ENCODE measurements around the gene TAF1B.

TAF1B gene

DNA sequence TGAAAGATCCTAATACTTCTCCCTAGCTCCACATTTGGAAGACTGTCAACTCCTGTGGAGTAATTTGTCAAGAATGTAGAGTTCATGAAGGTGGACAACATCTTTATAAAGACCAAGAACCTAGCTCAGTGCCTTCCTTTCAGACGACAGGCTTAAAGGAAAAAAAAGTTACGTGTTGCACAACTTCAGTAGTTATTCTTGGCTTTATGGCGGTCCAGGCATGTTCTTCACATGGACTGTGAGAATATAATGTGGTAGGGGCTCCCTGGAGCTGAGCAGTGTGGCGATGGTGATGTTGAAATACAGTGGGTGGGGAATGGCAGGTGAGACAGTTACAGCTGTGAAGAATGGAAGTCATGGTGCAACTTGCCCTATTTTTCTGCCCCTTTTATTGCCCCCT, 3.9 kb downstream of the TAF1B start:
- no peak overlapping the region for H2AFZ ChIP-seq (ENCODE audit: low read length)
- H3K27me3 ChIP-seq (ENCODE audit: insufficient read depth, low read length) = no peaks in the 10 kb centered on the region
- H3K9me2 ChIP-seq (ENCODE audit: low read depth, low read length) = no peaks in the 10 kb centered on the region
- H3K9ac ChIP-seq (ENCODE audit: low read length) = no peak overlapping the region
- H3K4me3 ChIP-seq (ENCODE audit: low read depth, low read length, poor library complexity, severe bottlenecking) = no peak overlapping the region
- no peak overlapping the region for H3K4me2 ChIP-seq (ENCODE audit: low read length)
- no peaks in the 10 kb centered on the region for H4K20me1 ChIP-seq (ENCODE audit: insufficient read depth, low read length)
- no peaks in the 10 kb centered on the region for H3K9me3 ChIP-seq (ENCODE audit: low read length)
- H3K4me1 ChIP-seq (ENCODE audit: insufficient read depth, low read length, severe bottlenecking) = peaks cover 28% of the 10 kb centered on the region
- no peak overlapping the region for H3K27ac ChIP-seq (ENCODE audit: low read depth, low read length, poor library complexity, severe bottlenecking)
- H3F3A ChIP-seq (ENCODE audit: insufficient read depth, low read length) = no peaks in the 10 kb centered on the region; the same call in 1 of the 2 replicates
- H3K79me2 ChIP-seq (ENCODE audit: insufficient read depth, low read length) = 0 out of 2 replicates have a peak, but pooled peaks cover 6% of the 10 kb centered on the region
- TF ChIP-seq, protein P1, sequence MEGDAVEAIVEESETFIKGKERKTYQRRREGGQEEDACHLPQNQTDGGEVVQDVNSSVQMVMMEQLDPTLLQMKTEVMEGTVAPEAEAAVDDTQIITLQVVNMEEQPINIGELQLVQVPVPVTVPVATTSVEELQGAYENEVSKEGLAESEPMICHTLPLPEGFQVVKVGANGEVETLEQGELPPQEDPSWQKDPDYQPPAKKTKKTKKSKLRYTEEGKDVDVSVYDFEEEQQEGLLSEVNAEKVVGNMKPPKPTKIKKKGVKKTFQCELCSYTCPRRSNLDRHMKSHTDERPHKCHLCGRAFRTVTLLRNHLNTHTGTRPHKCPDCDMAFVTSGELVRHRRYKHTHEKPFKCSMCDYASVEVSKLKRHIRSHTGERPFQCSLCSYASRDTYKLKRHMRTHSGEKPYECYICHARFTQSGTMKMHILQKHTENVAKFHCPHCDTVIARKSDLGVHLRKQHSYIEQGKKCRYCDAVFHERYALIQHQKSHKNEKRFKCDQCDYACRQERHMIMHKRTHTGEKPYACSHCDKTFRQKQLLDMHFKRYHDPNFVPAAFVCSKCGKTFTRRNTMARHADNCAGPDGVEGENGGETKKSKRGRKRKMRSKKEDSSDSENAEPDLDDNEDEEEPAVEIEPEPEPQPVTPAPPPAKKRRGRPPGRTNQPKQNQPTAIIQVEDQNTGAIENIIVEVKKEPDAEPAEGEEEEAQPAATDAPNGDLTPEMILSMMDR (IDR thresholded peaks at IDR 0.05; ENCODE audit: low read length) = no peak
- no peak for TF ChIP-seq EZH2 (IDR thresholded peaks at IDR 0.05; ENCODE audit: borderline replicate concordance, low read length)
- peaks cover 65% of the 10 kb centered on the region for H3K36me3 ChIP-seq (ENCODE audit: insufficient read depth, low read length)

DNA sequence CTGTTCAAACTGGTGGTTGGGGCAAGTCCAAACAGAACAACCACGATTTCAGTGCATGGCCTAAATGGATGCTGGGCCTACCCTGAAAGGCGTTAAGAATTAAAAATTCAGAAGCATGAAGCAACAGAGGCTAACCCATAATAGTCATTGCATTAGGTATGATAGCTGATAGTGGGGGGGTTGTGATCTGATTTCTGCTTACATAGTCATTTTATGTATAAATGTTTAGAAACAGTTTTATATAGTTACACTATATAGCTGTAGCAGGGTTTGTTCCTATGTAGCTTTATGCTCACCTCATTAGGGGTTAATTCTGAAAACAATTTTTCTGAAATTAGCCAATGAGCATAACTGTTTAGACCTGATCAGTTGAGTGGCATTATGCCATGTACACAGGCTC, 9.6 kb downstream of the TAF1B start:
- peaks cover 93% of the 10 kb centered on the region for H3K36me3 ChIP-seq (ENCODE audit: insufficient read depth, low read length)

GRCh38 chr2:9857814-9858729, 14.8 kb downstream of the TAF1B start:
- no peaks in the 10 kb centered on the region for H3K27me3 ChIP-seq (ENCODE audit: insufficient read depth, low read length)
- TF ChIP-seq, protein P1 (IDR thresholded peaks at IDR 0.05; ENCODE audit: low read length) = no peak
- no peak for TF ChIP-seq EZH2 (IDR thresholded peaks at IDR 0.05; ENCODE audit: borderline replicate concordance, low read length)
- no peak overlapping the region for H3K27ac ChIP-seq (ENCODE audit: low read depth, low read length, poor library complexity, severe bottlenecking)
- H3K4me1 ChIP-seq (ENCODE audit: insufficient read depth, low read length, severe bottlenecking) = no peaks in the 10 kb centered on the region
- H3K36me3 ChIP-seq (ENCODE audit: insufficient read depth, low read length) = peaks cover 77% of the 10 kb centered on the region
- H3K4me3 ChIP-seq (ENCODE audit: low read depth, low read length, poor library complexity, severe bottlenecking) = no peak overlapping the region
- no peaks in the 10 kb centered on the region for H3K79me2 ChIP-seq (ENCODE audit: insufficient read depth, low read length)
- H3K4me2 ChIP-seq (ENCODE audit: low read length) = no peak overlapping the region
- H2AFZ ChIP-seq (ENCODE audit: low read length) = no peak overlapping the region
- H3F3A ChIP-seq (ENCODE audit: insufficient read depth, low read length) = no peaks in the 10 kb centered on the region
- H3K9me2 ChIP-seq (ENCODE audit: low read depth, low read length) = no peaks in the 10 kb centered on the region
- H3K9me3 ChIP-seq (ENCODE audit: low read length) = peaks cover 23% of the 10 kb centered on the region
- no peaks in the 10 kb centered on the region for H4K20me1 ChIP-seq (ENCODE audit: insufficient read depth, low read length)
- H3K9ac ChIP-seq (ENCODE audit: low read length) = no peak overlapping the region

More for the DNA sequence above, 9.6 kb downstream of the TAF1B start:
- no peak overlapping the region for H3K27ac ChIP-seq (ENCODE audit: low read depth, low read length, poor library complexity, severe bottlenecking)
- H3K79me2 ChIP-seq (ENCODE audit: insufficient read depth, low read length) = no peaks in the 10 kb centered on the region
- H4K20me1 ChIP-seq (ENCODE audit: insufficient read depth, low read length) = no peaks in the 10 kb centered on the region
- H3K9ac ChIP-seq (ENCODE audit: low read length) = no peak overlapping the region
- H2AFZ ChIP-seq (ENCODE audit: low read length) = no peak overlapping the region
- no peak overlapping the region for H3K4me3 ChIP-seq (ENCODE audit: low read depth, low read length, poor library complexity, severe bottlenecking)
- H3K27me3 ChIP-seq (ENCODE audit: insufficient read depth, low read length) = no peaks in the 10 kb centered on the region
- H3K9me3 ChIP-seq (ENCODE audit: low read length) = peaks cover 6% of the 10 kb centered on the region; the same call in 1 of the 2 replicates
- H3K9me2 ChIP-seq (ENCODE audit: low read depth, low read length) = no peaks in the 10 kb centered on the region
- no peak for TF ChIP-seq EZH2 (IDR thresholded peaks at IDR 0.05; ENCODE audit: borderline replicate concordance, low read length)
- TF ChIP-seq, protein P1 (IDR thresholded peaks at IDR 0.05; ENCODE audit: low read length) = no peak
- H3K4me2 ChIP-seq (ENCODE audit: low read length) = no peak overlapping the region
- H3K4me1 ChIP-seq (ENCODE audit: insufficient read depth, low read length, severe bottlenecking) = no peaks in the 10 kb centered on the region
- no peaks in the 10 kb centered on the region; the same call in 1 of the 2 replicates for H3F3A ChIP-seq (ENCODE audit: insufficient read depth, low read length)

Measured in OCI-LY1 (cell line).